DMS153 (cell line): ENCODE results near the gene PRKAA1.
A peak's percentile ranks its signal among the peaks of the same experiment; 100 is the strongest.
"Not testable (repeated sequence)": the region's sequence is repeated elsewhere in the genome, so short reads cannot be mapped to it uniquely, and the experiment has no call there.

Experiments
- DNase-seq: peaks from one replicate; lab custom pipeline; 2025; lab: John Stamatoyannopoulos, UW

The PRKAA1 gene

DNA sequence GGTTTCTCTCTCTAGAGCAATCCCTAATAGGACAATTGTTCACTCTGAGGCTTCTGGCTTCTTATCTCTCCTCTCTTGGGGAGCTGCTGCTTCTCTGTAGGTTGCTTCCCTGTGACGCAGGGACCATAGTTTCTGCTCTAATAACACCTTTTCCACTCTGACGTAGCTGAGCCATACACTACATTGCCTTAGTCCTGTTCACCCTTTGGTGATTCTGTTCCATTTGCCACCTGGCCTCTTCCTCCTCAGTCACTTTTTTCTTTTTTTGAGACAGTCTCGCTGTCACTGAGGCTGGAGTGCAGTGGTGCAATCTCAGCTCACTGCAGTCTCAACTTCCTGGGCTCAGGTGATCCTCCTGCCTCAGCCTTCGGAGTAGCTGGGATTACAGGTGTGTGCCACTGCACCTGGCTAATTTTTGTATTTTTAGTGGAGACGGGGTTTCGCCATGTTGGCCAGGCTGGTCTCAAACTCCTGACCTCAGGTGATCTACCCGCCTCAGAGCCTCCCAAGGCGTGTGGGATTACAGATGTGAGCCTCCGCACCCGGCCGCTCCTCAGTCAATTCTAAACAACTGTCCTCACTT, 27.4 kb upstream of the PRKAA1 start:
- not testable (repeated sequence) for DNase-seq

DNA sequence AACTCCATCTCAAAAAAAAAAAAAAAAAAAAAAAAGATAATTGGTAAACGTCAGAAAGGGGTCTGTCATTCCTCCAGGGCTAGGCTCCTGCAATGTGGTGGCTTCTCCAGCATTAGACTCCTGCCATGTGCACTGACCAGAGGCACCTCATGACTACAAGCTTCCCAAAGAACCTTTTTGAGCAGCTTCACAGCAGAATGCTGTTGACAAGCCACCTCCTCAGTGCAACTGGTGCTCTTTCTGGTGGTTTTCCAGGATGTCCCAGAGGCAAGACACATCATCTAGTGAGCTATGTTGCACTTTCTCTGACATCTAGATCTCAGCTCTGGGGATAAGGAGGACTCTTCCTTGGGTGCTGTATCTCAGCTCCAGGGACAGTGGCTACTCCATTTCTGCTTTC, 25.3 kb upstream of the PRKAA1 start:
- DNase-seq: no peak

DNA sequence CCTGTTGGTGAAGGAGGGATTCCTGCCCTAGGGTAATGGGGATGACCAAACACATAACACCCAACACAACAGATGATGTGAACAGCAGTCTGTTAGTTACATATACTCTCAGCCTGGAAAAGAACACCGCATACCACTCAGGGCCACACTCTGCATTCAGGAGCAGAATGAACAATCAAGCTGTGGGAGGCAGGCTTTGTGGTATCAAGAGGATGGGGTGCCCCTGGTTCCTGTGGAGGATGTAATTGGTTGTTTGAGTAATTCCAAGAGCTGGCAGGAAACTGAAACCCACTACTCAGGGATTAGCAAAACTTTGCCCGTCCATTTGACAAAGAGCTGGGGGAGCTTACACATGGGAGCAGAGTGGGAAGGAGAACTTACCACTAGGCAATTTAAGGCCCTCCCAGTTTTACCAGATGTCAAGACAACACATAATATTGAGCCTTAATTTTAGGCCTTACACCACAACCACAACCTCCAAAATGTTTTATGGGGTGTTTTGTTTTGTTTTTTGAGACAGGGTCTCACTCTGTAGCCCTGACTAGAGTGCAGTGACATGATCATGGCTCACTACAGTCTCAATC, 15.6 kb upstream of the PRKAA1 start:
- DNase-seq: no peak

DNA sequence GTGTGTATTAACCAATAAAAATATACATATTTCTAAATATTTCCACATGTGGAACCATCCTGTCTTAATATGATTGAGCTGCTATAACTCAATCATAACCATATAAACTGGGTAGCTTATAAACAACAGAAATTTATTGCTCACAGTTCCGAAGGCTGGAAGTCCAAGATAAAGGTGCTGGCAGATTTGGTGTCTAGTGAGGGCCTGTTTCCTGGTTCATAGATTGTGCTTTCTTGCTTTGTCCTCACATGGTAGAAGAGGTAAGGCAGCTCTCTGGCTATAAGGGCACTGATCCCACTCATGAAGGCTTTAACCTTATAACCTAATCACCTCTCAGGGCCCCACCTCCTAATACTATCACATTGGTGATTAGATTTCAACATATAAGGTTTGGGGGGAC, 14.0 kb upstream of the PRKAA1 start:
- DNase-seq: no peak

DNA sequence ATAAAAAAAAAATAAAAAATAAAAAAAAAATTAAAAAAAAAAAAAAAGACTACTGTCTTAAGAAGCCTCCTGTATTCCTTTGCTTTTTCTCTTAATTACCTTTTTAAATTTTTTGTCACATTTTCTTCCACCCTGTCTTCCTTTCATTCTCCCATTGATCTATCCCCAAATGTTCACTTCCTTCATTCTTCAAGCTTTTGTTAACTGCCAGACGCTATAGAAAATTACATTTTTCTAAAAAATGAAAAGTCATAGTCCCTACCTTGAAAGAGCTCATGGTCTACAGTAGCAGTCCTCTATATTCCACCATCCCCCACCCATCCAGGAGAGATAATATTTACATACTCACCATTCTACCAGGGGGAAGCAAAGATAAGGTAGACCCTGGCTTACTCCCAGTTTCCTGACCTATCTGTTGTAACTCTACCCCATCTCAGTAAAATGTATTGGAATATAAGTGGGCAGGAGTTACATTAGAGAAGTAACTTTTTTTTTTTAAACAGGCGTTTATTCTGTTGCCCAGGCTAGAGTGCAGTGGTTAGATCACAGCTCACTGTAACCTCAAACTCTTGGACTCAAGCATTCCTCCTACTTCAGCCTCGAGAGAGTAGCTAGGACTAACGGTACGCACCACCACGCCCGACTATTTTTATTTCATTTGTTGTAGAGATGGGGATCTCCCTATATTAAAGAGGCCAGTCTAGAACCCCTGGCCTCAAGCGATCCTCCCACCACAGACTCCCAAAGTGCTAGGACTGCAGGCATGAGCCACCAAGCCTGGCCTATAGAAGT, 3.8 kb upstream of the PRKAA1 start:
- no peak for DNase-seq

DNA sequence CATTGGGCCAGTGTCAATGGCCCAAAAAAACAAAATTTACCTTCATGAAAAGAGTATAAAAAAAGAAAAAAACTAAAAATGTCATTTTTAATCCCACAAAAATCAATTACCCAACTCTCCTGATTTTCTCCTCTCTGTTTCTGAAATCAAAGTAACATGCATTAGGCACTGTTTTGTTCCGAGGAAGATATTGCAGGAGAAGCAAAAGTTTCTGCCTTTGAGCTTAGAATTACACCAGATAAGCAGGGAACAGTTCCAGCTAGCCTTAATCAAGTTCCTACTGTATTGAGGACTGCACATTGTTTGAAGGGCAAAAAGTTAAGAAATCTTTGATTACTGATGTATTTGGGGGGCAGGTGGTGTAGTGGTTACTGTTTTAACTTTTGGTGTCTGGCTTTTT, 1.1 kb upstream of the PRKAA1 start:
- DNase-seq: no peak

DNA sequence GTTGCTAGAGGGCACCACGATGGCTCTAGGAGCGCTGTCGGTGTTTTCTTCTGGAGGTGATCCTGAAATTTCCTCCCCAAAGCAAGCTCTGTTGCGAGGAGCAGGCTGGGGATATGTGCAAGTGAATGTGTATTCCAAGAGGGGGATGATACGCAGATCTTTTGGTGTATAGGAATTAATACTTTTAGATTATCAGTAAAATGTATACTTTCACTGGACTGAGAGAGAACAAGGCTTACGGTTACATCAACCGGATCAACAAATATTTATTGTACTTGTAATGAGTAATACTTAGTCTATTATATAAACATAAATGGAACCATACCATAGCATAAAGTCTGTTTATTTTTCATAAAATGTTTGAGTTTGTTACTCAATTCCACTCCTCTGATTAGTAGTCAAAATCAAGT, 632 bp upstream of the PRKAA1 start:
- DNase-seq: no peak

DNA sequence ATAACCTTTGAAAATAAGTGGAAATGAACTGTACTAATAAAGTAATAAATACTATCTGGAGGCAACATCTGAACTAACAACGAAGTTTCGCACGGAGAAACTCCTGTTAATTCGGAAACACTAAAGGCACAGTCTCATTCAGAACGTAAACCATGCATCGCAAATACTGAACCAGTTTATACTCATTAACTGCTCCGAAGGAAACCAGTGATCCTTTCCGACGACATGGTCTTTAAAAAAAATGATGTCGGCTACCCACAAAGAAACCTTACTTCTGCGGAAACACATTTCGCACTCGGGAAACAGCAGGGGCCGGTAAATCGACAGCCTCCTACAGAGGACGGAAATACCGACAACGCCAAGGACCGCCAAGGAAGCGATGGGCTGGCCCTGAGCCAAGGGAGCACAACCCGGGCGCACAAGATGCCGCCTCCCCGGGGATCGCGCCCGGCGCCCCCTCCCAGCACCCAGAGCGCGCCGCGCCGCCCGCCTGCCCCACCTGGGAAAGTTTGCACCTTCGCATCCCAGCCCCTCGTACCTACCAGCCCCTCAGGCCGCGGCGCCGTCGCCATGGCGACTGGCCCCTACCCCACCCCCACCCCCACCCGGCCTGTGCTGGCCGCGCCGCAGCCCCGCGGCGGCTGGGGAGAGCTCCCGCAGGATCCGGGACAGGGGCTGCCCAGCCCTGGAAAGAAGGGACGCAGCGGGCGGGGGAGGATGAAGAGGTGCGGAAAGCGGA, 732 bp downstream of the PRKAA1 start:
- DNase-seq: peak; percentile 46

DNA sequence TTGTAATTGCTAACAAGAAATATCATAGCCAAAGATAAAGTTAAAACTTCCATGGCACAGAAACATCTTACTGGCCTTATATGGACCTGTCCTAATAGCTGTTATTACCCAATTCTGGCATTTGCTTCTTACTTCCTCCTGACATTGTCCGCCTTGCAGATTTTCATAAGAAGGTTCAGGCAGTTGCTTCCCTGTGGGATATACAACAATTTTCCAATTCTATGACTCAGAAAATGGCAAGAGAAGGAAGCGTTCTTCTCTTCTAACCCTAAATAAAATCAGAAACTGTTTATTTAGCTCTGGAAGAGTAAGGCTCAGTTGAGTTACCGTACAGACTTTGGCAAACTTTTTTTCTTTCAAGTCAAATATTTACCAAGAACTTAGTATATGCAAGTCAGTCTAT, 1.7 kb downstream of the PRKAA1 start:
- no peak for DNase-seq

DNA sequence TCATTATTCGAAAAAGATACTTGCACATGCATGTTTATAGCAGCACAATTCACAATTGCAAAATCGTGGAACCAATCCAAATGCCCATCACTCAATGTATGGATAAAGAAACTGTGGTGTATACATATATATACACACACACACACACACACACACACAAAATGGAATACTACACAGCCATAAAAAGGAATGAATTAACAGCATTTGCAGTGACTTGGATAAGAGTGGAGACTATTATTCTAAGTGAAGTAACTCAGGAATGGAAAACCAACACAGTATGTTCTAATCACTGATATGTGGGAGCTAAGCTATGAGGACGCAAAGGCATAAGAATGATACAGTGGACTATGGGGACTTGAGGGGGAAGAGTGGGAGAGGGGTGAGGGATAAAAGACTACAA, 3.3 kb downstream of the PRKAA1 start:
- not testable (repeated sequence) for DNase-seq

DNA sequence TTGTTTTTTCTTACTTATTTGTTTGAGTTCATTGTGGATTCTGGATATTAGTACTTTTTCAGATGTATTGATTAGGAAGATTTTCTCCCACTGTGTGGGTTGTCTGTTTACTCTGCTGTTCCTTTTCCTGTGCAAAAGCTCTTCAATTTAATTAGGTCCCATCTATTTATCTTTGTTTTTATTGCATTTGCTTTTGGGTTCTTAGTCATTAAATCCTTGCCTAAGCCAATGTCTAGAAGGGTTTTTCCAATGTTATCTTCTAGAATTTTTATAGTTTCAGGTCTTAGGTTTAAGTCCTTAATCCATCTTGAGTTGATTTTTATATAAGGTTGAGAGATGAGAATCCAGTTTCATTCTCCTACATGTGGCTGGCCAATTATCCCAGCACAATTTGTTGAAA, 3.8 kb downstream of the PRKAA1 start:
- DNase-seq: not testable (repeated sequence)

DNA sequence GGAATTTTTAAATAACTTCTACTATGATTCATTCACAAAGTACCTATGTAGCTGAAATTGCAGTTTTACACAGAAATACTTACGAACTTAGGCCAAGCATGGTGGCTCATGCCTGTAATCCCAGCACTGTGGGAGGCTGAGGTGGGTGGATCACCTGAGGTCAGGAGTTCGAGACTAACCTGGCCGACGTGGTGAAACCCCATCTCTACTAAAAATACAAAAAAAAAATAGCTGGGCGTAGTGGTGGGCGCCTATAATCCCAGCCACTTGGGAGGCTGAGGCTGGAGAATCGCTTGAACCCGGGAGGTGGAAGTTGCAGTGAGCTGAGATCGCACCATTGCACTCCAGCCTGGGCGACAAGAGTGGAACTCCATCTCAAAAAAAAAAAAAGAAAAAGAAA, 5.5 kb downstream of the PRKAA1 start:
- DNase-seq: not testable (repeated sequence)

DNA sequence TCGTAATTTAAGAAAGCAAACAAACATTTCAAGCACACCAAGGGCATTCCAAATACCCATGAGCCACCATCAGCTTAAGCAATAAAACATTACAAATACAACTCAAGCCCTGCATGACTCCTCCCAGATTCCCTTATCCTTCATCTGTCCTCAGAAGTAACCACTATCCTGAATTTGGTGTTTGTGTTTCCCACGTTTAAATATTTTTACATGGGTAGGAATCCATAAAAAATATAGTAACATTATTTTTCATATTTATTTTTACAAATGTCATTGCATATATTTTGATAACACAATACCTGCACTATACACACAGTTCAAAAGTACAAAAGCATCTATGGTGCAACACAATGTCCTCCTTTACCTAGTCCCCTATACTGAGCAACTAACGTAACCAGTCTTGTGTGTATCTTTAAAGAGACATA, 6.4 kb downstream of the PRKAA1 start:
- no peak for DNase-seq

DNA sequence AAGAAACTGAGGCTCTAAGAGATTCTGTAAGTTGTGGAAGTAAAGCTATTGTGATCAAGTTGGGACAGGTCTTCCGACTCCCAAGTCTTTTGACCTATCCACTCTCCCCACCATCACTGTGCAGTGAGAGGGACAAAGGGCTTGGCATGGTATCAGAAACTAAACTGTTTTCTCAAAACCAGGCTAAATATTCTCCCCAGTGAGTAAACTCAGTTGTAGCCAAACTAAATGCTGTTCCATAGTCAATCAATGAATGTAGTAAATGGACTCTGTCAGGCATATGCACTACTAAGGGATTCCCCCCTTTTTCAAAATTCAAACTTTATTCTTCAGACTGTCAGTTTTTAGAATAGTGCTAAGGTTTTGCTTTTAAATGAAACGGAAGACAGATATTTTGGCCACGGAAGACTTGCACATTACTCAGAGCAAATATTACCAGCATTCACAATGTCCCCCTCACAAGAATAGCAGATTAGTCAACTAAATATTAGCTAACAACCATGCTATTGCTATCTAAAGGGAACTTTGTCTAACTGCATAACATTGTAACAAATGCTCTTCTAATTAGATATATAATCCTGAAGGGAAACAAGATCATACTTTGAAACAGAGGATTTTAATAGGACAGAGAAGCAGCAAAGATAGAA, 7.1 kb downstream of the PRKAA1 start:
- no peak for DNase-seq

DNA sequence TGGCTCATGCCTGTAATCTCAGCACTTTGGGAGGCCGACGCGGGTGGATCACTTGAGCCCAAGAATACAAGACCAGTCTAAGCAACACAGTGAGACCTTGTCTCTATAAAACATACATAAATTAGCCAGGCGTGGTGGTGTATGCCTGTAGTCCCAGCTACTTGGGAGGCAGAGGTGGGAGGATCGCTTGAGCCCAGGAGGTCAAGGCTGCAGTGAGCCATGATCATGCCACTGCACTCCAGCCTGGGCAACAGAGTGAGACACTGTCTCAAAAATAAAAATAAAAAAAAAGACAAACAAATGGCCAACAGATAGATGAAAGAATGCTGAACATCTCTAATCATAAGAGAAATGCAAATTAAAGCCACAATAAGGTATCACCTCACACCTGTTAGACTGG, 9.2 kb downstream of the PRKAA1 start:
- not testable (repeated sequence) for DNase-seq

DNA sequence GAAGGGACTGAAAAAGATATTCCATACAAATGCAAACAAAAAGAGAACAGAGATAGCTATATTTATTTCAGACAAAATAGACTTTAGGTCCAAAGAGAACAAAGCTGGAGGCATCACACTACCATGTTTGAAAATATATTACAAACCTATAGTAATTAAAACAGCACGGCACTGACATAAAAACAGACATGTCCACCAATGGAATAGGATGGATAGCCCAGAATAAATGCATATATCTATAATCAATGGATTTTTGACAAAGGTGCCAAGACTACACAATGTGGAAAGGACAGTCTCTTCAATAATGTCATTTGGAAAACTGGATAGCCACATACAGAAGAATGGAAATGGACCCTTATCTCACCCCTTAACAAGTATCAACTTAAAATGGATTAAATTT, 10.2 kb downstream of the PRKAA1 start:
- DNase-seq: no peak

DNA sequence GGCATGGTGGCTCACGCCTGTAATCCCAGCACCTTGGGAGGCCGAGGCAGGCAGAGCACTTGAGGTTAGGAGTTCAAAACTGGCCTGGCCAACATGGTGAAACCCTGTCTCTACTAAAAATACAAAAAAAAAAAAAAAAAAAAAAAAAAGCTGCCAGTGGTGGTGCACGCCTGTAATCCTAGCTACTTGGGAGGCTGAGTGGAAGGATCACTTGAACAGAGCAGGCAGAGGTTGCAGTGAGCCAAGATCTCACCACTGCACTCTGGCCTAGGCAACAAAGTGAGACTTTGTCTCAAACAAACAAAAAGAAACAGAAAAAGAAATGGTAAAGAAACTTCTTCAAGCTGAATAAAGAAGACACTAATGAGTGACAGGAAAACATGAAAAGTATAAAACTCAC, 11.5 kb downstream of the PRKAA1 start:
- not testable (repeated sequence) for DNase-seq

DNA sequence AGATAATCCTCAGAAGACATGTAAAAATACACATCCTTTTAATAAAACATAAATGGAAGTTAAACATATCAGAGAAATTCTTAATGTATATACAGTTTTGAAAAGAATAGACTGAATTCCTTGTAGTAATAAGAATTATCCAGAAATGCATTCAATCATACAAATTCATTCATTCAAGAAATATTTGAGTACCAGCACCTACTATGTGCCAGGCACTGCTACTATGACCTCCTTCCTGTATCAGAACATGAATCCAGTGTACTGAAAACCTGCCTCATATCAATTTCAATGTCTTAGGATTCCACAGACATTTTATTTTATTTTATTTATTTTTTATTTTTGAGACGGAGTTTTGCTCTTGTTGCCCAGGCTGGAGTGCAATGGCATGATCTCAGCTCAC, 13.3 kb downstream of the PRKAA1 start:
- no peak for DNase-seq

DNA sequence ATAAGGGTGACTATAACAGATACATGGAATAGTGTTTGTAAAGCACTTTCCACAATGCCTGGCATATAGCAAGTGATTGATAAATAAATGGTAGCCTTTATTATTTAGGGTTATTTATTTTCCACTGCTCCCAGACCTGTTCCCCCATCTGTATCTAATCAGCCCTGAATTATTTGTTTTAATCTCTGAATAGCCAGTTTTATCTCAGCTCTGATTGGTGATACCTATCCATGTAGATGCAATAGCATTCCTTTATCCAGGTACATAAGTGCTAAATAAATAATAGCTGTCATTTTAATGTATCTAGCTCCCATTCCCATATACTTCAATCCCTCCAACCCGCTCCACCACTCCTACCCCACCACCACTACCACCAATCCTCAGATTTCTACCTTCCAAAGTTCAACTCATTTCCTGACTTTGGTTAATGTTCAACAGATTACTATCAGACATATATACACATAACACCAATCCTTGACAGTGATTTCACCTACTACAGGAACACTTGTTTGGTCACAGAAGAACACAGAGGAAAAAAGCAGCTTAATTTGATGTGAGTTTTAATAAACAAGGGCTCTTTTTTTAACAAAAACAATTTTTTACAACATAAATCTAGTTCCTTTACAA, 14.0 kb downstream of the PRKAA1 start:
- DNase-seq: no peak

DNA sequence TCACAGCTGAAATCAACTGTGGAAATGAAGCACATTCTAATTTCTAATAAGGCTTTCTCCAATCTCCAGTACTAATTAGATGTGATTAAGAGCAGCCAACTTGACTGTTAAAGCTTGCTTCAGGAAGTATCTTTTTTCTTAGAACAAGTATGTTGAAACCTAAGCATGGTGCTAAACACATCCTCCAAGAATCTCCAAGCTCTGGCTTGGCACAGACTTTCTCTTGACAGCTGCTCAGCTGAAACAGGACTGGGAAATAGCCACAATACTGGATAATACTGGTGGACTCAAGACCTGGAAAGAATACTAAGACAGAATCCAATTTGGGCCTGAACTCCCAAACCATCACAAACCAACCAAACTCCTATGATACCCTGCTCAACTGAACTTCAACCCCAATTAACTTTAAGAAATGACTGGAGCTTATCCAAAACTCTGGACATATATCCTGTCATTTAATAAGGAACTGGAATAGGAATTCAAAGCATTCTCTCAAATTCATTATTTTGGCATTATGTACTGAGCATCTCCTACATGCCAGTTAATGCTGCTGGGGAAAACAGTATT, 16.2 kb downstream of the PRKAA1 start:
- DNase-seq: no peak

DNA sequence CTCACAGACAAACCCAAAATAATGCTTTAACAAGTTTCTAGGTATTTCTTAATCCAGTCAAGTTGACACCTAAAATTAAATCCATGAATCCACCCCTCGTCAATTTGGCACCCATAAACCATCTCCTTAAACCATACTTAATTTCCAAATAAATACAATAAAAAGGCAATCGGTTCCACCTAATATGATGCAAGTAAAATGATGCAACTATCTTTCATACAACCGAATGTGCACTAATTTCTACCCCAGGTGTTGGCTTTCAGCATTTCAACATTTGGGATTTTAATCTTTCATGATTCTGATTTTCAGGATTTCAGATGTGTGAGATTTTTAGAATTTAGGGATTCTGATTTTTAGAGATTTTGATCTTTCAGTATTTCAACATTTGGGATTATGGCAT, 17.3 kb downstream of the PRKAA1 start:
- no peak for DNase-seq
